Tibial nerve (tissue), 4 donors: ENCODE data around the gene FFAR1.

Experiments used
- CTCF ChIP-seq, 5 experiments: fragments of 200-600 bp in 3 of 5; fragments of 450-650 bp in 2 of 5; sonication (generic) in 3 of 5; IDR thresholded peaks; one replicate each; pipeline ENCODE4 v1.5.1; 2016 to 2019; ENCODE audit warnings: antibody characterized with exemption in 5 of 5, mild to moderate bottlenecking in 3 of 5, moderate library complexity in 2 of 5
- EP300 ChIP-seq, 2 donors: sonication (generic); formaldehyde crosslinking; IDR thresholded peaks; one replicate each; pipeline ENCODE4 v1.6.1; 2017; ENCODE audit warnings: antibody characterized with exemption in 2 of 2, mild to moderate bottlenecking in 1 of 2

GRCh38 chr19:35303357-35303915 is 44.3 kb upstream of the FFAR1 start:
- TF ChIP-seq EP300 (IDR thresholded peaks at IDR 0.05) (no peak), CTCF (IDR thresholded peaks at IDR 0.05) (no peak)
